T47D (cell line): ENCODE data around the gene DPP7.
A peak's percentile ranks its signal among the peaks of the same experiment; 100 is the strongest.
"Not testable (repeated sequence)": the region's sequence is repeated elsewhere in the genome, so short reads cannot be mapped to it uniquely, and the experiment has no call there.

Experiments
- DNase-seq, 2 experiments: peaks; one replicate each; pipeline versions ENCODE4 v3.0.0 to v3.0.0-alpha.2; 2011 to 2012; ENCODE audit warnings: low read depth in 1 of 2, low spot score in 1 of 2
- JUND ChIP-seq: IDR thresholded peaks from 2 replicates; pipeline ENCODE4 v1.6.1; 2012; ENCODE audit warnings: low read depth
- in situ Hi-C: cut with HindIII; loops from 2 replicates; pipeline ENCODE4 v1.10.0; 2016; ENCODE audit warnings: low sequenced_read_pairs, low pct_unique_long_range_greater_than_20kb

DPP7 gene

DNA sequence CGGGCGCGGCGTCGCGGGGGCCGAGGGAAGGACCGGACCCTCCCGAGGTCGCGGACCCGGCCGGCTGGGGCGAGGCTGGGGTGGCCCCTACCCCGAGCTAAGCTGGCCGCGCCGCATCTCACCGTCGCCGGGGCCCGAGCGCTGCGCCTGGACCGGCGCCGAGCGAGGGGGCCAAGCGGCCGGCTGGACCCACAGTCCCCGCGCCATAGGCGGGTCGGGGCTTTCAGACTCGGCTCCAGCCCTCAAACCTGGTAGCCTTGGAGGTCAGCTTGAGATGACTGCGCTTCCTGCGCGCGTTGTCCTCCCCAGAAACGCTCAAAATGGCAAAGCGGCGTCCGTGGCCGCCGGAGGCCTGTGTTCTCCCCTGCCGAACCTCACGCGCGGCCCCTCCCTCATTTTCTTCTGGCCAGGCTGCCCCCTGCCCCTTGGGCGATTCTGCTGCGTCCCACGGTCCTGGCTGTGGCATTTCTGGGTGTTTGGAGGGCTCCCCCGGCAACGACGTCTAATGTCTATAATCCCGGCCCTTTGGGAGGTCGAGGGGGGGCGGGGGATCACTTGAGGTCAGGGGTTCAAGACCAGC, 15.7 kb upstream of the DPP7 start:
- TF ChIP-seq JUND, result no peak
- in situ Hi-C loops, result no loop called here
- DNase-seq, result no peak

DNA sequence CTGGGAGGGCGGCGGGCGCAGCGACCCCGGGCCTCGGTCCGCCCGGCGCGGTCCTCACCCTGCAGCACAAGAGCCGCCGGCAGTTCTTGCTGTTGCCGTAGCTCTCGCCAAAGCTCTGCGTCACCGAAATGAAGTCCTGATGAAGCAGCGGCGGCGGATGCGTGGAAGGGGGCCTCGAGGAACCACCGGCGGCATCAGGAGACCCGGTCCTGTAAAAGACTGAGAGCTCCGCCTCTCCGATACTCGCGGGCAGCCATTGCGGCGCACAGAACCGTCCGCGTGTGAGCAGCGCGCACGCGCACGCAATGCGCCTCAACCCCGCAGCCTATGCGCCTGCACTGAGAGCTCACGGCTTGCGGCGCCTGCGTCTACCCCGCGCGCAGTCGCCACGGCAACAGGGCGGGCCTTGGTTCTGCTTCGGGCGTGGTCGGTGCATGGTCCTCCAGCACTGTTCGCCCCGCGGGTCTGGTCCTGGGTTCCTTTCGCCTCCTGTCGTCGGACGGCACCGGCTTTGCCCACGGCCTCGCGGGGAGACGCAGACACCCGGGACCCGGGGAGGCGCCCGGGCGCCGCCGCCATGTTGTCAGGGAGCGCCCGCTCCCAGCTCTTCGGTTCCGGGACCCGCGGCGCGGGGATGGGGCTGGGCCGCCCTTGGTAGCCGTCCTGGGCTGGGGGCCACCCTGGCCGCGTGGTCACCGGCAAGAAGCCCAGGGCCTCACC, 15.1 kb upstream of the DPP7 start:
- in situ Hi-C loops, result no loop called here
- DNase-seq, result peak; percentile 96 to 99
- no peak for TF ChIP-seq JUND

- no peak for TF ChIP-seq JUND
- in situ Hi-C loops, result no loop called here
- DNase-seq, result no peak
Measured at GRCh38 chr9:137128862-137129455, 14.4 kb upstream of the DPP7 start.

DNA sequence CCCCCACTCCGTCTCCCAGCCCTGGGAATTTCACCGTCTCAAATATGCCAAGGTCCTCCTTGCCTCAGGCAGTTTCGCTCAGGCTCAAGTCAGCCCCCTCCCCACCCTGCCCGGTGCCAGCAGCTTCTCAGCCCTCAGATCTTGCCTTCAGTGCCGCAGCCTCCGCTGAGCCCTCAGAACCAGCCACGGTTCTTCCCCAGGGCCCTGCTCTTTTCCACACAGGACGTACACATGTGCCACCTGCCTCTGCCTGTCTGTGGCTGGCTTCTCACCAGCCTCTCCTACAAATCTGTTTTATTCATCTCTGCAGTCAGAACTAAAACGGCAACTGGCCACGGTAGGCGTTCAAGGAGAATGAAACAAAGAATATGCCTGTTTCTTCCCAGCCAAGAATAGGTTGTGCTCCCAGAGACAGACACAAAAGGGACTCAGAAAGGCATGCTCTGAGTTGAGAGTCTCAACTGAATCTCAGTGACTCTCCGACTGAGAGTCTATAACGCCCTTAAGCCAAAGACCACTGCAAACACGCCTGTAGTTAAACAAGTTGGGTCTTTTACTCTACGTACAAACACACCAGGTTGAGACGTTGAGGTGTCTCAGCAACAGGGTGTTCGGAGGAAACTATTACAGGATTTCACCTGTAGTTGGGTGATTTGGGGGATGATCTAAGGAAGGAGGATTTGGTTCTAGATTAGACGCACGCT, 13.8 kb upstream of the DPP7 start:
- in situ Hi-C loops, result no loop called here
- DNase-seq, result no peak
- no peak for TF ChIP-seq JUND

DNA sequence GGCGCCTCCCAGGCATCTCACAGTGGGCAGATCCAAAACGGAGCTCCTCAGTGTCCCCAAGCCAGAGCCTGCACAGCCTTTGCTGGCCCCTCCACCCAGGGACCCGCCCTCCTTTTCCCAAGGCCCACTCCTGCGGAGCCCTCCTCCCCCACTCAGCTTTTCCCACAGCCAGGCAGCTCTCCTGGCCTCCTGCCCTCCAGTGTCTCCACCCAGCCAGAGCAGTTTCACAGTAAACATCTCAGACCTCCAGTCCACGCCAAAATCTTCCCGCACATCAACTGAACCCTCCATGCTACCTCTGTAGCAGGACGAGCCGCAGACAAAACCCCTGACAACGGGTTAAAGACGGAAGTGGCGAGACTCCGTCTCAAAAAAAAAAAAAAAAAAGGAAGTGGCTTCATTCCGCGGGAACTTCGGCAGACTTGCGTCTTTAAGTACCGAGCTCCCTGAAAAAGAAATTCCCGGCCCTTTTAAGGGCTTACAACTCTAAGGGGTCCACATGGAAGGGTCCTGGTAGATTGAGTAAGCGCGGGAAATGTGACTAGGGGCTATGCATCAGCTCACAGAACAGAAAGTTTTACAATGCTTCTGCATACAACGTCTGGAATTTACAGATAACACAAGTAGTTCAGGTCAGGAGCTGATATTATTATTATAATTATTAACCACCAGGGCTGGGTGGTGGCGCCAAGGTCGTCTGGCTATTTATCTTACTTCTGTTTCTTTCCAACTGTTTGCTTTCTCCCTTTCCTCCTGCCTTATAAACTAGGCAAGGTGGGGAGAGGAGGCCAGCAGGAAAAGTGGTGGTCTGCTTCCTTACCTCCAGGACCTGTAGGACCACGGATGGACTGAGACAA, 13.0 kb upstream of the DPP7 start:
- DNase-seq, result peak in 1 of 2 experiments; percentile 65
- no peak for TF ChIP-seq JUND
- in situ Hi-C loops, result no loop called here

- no peak for TF ChIP-seq JUND
- no peak for DNase-seq
- in situ Hi-C loops, result no loop called here
Measured at GRCh38 chr9:137126786-137127185, 12.3 kb upstream of the DPP7 start.

GRCh38 chr9:137123952-137124462, 9.5 kb upstream of the DPP7 start:
- DNase-seq, in situ Hi-C loops: not testable (repeated sequence)

GRCh38 chr9:137123468-137123837, 8.9 kb upstream of the DPP7 start:
- in situ Hi-C loops, result no loop called here
- no peak for DNase-seq
- TF ChIP-seq JUND, result no peak

GRCh38 chr9:137122796-137123467, 8.4 kb upstream of the DPP7 start:
- DNase-seq, in situ Hi-C loops: not testable (repeated sequence)

DNA sequence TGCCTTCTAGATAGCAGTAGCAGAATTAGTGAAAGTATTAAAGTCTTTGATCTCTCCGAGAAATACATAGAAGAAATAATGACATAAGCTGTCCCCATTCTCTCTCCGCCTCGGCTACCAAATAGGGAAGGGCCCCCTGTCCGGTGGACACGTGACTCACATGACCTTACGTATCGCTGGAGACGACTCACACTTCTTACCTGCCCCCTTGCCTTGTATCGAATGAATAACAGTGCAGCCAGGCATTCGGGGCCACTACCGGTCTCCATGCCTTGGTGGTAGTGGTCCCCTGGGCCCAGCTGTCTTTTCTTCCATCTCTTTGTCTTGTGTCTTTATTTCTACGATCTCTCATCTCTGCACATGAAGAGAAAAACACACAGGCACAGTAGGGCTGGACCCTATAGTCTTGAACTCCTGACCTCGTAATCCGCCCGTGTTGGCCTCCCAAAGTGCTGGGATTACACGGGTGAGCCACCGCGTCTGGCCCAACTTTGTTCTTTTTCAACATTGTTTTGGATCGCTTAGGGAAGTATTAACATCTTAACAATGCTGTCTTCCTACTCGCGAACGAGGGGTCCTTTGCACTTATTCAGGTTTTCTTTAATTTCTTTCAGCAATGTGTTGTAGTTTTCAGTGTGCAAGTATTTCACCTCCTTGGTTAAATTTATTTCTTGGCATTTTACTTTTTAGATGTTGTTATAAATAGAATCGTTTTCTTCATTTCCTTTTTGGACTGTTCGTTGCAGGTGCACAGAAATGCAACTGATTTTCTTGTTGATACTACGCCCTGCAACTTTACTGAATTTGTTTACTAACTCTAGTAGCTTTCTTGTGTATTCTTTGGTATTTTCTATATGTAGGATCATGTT, 7.6 kb upstream of the DPP7 start:
- in situ Hi-C loops, result not testable (repeated sequence)

DNA sequence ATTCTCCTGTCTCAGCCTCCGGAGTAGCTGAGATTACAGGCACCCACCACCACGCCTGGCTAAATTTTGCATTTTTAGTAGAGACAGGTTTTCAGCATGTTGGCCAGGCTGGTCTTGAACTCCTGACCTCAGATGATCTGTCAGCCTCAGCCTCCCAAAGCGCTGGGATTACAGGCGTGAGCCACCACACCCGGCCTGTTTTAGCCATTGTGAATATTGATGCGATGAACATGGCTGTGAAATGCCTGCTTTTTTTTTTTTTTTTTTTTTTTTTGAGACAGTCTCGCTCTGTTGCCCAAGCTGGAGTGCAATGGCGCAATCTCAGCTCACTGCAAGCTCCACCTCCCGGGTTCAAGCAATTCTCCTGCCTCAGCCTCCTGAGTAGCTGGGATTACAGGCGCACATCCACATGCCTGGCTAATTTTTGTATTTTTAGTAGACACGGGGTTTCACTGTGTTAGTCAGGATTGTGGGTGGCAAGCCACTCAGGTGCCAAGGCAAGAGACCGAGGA, 3.6 kb upstream of the DPP7 start:
- in situ Hi-C loops, DNase-seq: not testable (repeated sequence)

More for the DNA sequence above, 7.6 kb upstream of the DPP7 start:
- not testable (repeated sequence) for DNase-seq
